Cardiac fibroblast (primary cell): Measurements from ENCODE around the gene RECQL5.

Source experiments
- DNase-seq, 2 donors: peaks; one replicate each; pipeline versions ENCODE4 v3.0.0 to v3.0.0-alpha.2; 2010; ENCODE audit warnings: low read depth in 2 of 2
- H3K4me3 ChIP-seq, 2 donors: replicated peaks in 1 of 2; 1 replicate in 1 of 2; 2 replicates in 1 of 2; pipeline ENCODE4 v1.5.1; 2011; ENCODE audit warnings: low read depth in 2 of 2, low read length in 2 of 2, mild to moderate bottlenecking in 2 of 2, moderate library complexity in 1 of 2
- TF ChIP-seq, protein P1 (sequence below): IDR thresholded peaks from one replicate; pipeline ENCODE4 v1.5.1; 2011; ENCODE audit warnings: low read depth, mild to moderate bottlenecking, low read length, inconsistent platforms

Gene RECQL5

DNA sequence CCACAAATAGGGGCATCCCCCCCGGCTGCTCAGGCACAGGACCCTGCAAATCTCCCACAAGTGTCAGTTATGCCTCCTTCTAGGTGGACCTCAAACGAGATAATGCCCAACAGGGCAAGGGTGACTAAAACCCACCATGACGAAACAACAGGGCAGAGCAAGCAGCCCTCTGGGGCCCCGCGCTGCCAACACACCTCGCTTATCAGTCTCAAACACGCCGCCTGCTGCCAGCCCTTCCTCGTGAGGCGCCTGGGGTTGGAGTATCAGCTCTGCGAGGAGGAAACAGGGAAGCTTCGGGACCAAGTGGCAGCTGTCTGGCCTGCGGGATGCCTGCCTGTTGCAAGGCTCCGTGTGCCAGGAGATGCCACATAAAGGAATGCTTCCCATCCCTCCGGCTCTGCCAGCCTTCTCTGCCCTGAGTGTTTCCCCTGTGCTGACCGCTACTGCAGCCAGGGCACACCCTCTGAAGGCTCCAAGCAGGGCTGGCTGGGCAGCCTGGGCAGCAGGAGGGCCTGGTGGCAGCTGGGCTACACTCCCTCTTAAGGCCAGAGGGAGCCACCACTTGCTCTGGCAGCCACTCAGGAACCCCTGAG lies 31.2 kb downstream of the RECQL5 start:
- TF ChIP-seq, protein P1, sequence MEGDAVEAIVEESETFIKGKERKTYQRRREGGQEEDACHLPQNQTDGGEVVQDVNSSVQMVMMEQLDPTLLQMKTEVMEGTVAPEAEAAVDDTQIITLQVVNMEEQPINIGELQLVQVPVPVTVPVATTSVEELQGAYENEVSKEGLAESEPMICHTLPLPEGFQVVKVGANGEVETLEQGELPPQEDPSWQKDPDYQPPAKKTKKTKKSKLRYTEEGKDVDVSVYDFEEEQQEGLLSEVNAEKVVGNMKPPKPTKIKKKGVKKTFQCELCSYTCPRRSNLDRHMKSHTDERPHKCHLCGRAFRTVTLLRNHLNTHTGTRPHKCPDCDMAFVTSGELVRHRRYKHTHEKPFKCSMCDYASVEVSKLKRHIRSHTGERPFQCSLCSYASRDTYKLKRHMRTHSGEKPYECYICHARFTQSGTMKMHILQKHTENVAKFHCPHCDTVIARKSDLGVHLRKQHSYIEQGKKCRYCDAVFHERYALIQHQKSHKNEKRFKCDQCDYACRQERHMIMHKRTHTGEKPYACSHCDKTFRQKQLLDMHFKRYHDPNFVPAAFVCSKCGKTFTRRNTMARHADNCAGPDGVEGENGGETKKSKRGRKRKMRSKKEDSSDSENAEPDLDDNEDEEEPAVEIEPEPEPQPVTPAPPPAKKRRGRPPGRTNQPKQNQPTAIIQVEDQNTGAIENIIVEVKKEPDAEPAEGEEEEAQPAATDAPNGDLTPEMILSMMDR, result no peak
- no peak overlapping the region for H3K4me3 ChIP-seq
- DNase-seq, result no peak

DNA sequence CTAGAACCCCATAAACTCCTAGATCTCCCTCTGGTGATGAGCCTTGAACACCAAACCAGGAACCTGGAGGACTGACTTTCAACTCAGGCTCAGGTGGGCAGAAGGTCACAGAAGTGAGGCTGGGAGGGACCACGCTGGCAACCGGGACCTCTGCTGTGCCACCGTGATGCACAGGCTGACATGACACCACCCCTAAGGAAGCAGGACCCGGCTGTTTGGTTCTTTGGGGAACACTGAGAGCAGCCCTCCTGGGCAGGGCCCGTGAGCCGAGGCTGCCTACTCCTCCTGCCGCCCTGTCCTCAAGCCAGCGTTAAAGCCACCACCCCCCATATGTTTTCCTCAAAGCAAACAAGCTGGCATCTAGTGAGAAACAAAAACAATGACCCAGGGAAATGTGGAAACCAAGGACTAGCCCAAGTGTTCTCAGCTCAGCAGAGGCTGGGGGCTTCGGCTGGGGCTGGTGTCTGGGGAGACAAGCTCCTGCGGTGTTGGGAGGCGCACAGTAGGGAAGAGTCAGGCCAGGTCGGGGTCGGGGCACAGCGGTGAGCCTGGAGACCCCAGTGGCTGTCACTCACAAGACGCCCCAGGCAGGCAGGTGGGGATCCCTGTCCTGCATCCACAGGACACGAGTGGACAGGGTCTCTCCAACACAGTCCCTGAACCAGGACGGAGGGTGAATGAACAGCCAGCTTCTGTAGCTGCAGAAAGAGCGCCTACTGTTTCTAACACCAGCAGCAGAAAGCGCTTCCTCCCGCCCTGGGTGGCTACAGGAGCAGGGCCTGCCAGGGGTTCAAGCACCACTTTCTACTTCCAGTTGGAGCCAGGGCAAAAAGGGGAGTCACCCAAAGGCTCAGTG lies 32.0 kb downstream of the RECQL5 start:
- no peak overlapping the region for H3K4me3 ChIP-seq
- TF ChIP-seq, protein P1, result no peak
- DNase-seq, result no peak

DNA sequence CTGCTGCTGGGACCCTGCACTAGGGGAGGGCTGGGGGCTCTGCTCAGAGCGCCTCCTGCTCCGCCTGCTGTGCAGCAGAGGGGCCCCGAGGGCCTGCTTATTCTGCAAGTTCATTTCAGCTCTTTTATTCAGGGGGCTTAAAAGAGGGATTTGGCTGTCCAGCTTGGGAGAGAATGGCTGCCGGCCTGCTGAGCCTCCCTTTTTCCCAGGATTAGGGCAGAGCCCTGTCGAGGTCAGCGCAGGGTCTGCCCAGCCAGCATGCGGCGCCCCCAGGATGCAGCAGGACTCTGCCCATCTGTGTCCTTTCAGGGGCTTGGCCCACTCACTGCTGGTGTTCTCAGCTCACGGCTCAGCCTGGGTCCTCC lies 32.6 kb downstream of the RECQL5 start:
- no peak overlapping the region for H3K4me3 ChIP-seq
- no peak for DNase-seq
- TF ChIP-seq, protein P1, result no peak

DNA sequence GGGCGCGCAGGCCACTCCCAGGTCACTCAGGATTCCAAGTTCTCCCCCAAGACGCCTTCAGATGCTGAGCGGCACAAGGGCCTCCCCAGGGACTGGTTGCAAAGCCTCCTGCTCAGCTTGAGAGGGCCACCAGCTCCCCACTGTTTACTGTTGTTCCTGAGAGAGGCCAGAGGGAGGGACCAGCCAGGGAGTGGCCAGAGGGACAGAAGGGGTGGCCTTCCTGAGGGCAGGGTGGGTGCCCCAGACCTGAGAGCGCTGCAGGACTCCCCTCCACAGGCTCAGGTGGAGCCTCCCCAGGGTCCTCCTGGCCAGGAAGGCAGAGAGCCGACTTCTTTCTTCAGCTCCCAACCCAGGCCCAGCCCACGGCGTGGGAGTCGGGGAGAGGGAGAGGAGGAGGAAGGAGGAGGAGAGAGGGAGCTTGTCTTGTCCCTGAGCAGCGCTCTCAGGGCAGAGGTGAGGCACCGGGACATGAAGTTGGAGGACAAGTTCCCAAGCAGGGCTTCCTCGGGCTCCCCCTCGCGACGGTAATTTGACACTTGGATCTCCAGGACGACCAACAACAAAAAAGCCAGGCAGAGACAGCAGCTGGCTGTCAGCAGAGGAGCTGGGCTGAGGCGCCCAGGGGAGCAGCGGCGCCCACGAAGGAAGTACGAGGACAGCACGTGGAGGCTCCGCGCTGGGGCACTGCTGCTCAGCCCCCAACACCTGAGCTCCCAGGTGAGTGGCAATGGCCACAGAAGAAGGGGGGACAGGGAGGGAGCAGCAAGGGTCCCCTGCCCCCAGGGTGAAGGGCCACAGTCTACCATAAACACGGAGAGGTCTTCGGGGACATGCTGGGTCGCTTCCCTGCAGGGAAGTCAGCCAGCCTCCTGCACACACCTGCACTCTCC lies 33.2 kb downstream of the RECQL5 start:
- TF ChIP-seq, protein P1, result peak; percentile 74
- peak; percentile 91 to 92 for DNase-seq
- no peak overlapping the region for H3K4me3 ChIP-seq

DNA sequence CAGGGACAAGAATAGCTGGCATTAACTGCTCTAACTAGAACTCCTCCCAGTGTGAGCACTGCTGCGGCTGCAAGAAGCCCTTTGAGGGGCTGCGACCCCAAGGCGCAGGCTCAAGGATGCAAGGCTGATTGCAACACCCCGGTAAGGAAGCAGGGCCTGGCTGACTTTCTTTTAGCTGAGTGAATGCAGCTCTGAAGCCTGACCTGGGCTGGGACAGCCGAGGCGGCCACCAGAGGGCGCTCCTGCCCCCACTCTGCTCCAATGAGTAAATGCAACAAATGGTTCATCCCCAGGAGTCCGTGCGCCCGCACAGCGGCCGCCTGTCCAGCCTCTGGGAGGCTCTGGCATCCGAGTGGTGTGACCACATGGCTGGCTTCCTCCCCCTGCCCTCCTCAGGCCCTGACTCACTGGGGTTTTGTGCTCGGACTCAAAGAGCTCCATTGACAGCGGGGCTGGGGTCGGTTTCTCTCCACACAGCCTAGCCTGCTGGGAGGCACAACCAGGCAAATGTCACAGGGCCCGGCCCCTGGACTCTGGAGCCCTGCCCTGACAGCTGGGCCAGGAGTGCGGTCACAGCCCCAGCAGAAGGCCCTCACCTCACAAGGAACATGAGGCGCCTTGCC lies 34.0 kb downstream of the RECQL5 start, which contains the start of gene SMIM5:
TSS of gene SMIM5 (plus strand) at position 572 of the 623 bp plus-strand sequence. CDS start 6,768 bp downstream, outside the sequence.
- H3K4me3 ChIP-seq, result no peak within 1 kb of the TSS
- TF ChIP-seq, protein P1, result peak; percentile 96

DNA sequence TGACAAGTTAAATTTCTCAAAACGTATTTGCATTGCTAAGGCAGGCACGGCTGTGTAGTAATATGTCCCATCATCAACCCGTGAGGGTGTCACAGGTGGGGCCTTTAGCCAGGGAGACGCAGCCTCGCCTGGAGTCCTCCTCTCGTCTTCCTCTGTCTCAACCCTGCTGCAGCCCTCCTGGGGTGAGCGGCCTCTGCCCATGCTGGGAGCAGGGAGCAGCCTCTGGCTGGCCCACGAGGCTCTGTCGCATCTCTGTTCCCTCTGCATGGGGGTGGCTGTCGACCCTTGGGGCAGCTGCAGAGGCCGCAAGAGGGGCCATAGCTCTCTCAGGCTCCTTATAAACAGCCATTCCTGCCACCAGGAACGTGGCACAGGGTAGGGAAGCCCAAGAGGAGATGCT lies 34.5 kb downstream of the RECQL5 start:
- TF ChIP-seq, protein P1, result no peak
- H3K4me3 ChIP-seq, result no peak overlapping the region
- DNase-seq, result no peak

More for the DNA sequence above, 34.0 kb downstream of the RECQL5 start, which contains the start of gene SMIM5:
- peak; percentile 90 to 91 for DNase-seq
